Panc1 (cell line): ENCODE results near the gene FN3K. TPM values are rescaled to one million over a fixed set of nuclear protein-coding genes. Genes with fewer than 3 reads are reported as not detected.

ENCODE experiments used
- ATAC-seq: fragments of 200-7000 bp; cut with Tn5 transposase; 2 replicates; pipeline ENCODE4 v1.9.1; 2020; ENCODE audit warnings: mild to moderate bottlenecking, moderate library complexity
- BruUV-seq: library from RNA; stranded (reverse); fragments of 400-500 nt; replicated peaks from 2 replicates; lab custom pipeline; 2021; lab: Mats Ljungman, UMichigan
- CTCF ChIA-PET: fragments of 300-600 bp; sonication (Branson Sonifier 250); formaldehyde crosslinking; loops from one replicate; lab custom pipeline; 2022; ENCODE audit warnings: antibody characterized with exemption; lab: Charles Lee
- POLR2A ChIA-PET: fragments of 300-600 bp; sonication (Branson Sonifier 250); formaldehyde crosslinking; loops from one replicate; lab custom pipeline; 2022; ENCODE audit warnings: antibody characterized with exemption; lab: Charles Lee
- DNase-seq: peaks from one replicate; pipeline ENCODE4 v3.0.0-alpha.2; 2010; ENCODE audit warnings: low read depth, low spot score
- H3K27ac ChIP-seq: 2 replicates; pipeline ENCODE4 v1.5.1; 2011; ENCODE audit warnings: mild to moderate bottlenecking, low read length, inconsistent platforms
- H3K27me3 ChIP-seq: fragments of 200-500 bp; sonication (Bioruptor generic); 2 replicates; pipeline ENCODE4 v1.6.0; 2014; ENCODE audit warnings: low read length, inconsistent platforms; ENCODE audit not compliant: control insufficient read depth, insufficient read depth
- H3K36me3 ChIP-seq: fragments of 200-500 bp; sonication (Bioruptor generic); 2 replicates; pipeline ENCODE4 v1.5.1; 2014; ENCODE audit warnings: inconsistent platforms, mild to moderate bottlenecking, low read length, moderate library complexity; ENCODE audit not compliant: control insufficient read depth, insufficient read depth
- H3K4me1 ChIP-seq: 2 replicates; pipeline ENCODE4 v1.5.1; 2011; ENCODE audit warnings: inconsistent platforms, mild to moderate bottlenecking, low read length, moderate library complexity; ENCODE audit not compliant: control insufficient read depth, insufficient read depth
- H3K4me3 ChIP-seq, 2 experiments: 2 replicates each; pipeline ENCODE4 v1.5.1; 2011 to 2012; ENCODE audit warnings: low read depth in 2 of 2, low read length in 2 of 2, mild to moderate bottlenecking in 2 of 2, inconsistent platforms in 1 of 2, moderate library complexity in 1 of 2
- H3K9me3 ChIP-seq: fragments of 200-500 bp; sonication (Bioruptor generic); 2 replicates; pipeline ENCODE4 v1.5.1; 2014; ENCODE audit warnings: low read depth, mild to moderate bottlenecking, inconsistent platforms, low read length, moderate library complexity; ENCODE audit not compliant: control insufficient read depth, insufficient read depth
- CTCF ChIP-seq: fragments of 450-650 bp; IDR thresholded peaks from 2 replicates; pipeline ENCODE4 v1.5.1; 2017; ENCODE audit warnings: mild to moderate bottlenecking
- POLR2AphosphoS5 ChIP-seq: IDR thresholded peaks from 2 replicates; pipeline ENCODE4 v1.6.1; 2012; ENCODE audit warnings: mild to moderate bottlenecking, low read depth, low read length, moderate library complexity
- REST ChIP-seq, 2 experiments: IDR thresholded peaks; 2 replicates each; pipeline ENCODE4 v1.6.1; 2011 to 2012; ENCODE audit warnings: low read depth in 2 of 2, control low read depth in 1 of 2, low read length in 1 of 2, mild to moderate bottlenecking in 1 of 2, moderate library complexity in 1 of 2; ENCODE audit not compliant: insufficient read depth in 1 of 2
- SIN3A ChIP-seq: IDR thresholded peaks from 2 replicates; pipeline ENCODE4 v1.6.1; 2012; ENCODE audit warnings: low read depth, mild to moderate bottlenecking, low read length, moderate library complexity, borderline replicate concordance; ENCODE audit not compliant: insufficient read depth
- TCF7L2 ChIP-seq: IDR thresholded peaks from 2 replicates; pipeline ENCODE4 v1.6.1; 2011; ENCODE audit warnings: mild to moderate bottlenecking, low read depth, low read length, inconsistent platforms
- in situ Hi-C: cut with HindIII; loops from 2 replicates; pipeline ENCODE4 v1.10.0; 2016; ENCODE audit warnings: low sequenced_read_pairs, low pct_unique_long_range_greater_than_20kb
- intact Hi-C: fragments of 100-400 bp; cut with micrococcal nuclease; formaldehyde crosslinking; loops from one replicate; pipeline ENCODE4 v1.10.0; 2022; ENCODE audit not compliant: unreplicated experiment
- total RNA-seq: library from RNA; stranded (reverse); gene quantifications from one replicate; pipeline ENCODE4 v1.2.1, GENCODE V29; 2021; ENCODE audit not compliant: unreplicated experiment

FN3K gene
- total RNA-seq, 1 experiment from 2014 or later, result 34.8 TPM

GRCh38 chr17:82696916-82697807 lies 38.3 kb upstream of the FN3K start:
- H3K36me3 ChIP-seq, result no peaks in the 10 kb centered on the region
- in situ Hi-C loops (no loop called here), intact Hi-C loops (no loop called here)
- POLR2A ChIA-PET, result no interaction called here
- peak overlapping the region; percentile 40 to 48 for H3K4me3 ChIP-seq
- CTCF ChIA-PET, result no interaction called here
- no TSS peak for BruUV-seq
- DNase-seq (no peak), ATAC-seq (no peak)
- H3K27ac ChIP-seq, result no peak overlapping the region
- 0 out of 2 replicates have a peak, but pooled peaks cover 5% of the 10 kb centered on the region for H3K4me1 ChIP-seq
- H3K9me3 ChIP-seq, result no peaks in the 10 kb centered on the region
- TF ChIP-seq POLR2AphosphoS5 (no peak), SIN3A (0 out of 2 replicates have a peak, but pooled peaks have one; percentile 24), TCF7L2 (no peak)
- peaks cover 2% of the 10 kb centered on the region; the same call in 1 of the 2 replicates for H3K27me3 ChIP-seq

- intact Hi-C loops (no loop called here), in situ Hi-C loops (no loop called here)
- TF ChIP-seq REST (IDR thresholded peaks at IDR 0.05; ENCODE audit: insufficient read depth in 1 of 2, low read depth in 2 of 2, low read length in 1 of 2) (no peak), POLR2AphosphoS5 (no peak), SIN3A (no peak), CTCF (no peak), TCF7L2 (no peak)
- ATAC-seq, result no peak
- CTCF ChIA-PET, result no interaction called here
- Histone ChIP-seq H3K27ac (no peak overlapping the region), H3K4me3 (peak overlapping the region; percentile 40 to 48), H3K27me3 (peaks cover 2% of the 10 kb centered on the region; the same call in 1 of the 2 replicates), H3K36me3 (no peaks in the 10 kb centered on the region), H3K4me1 (0 out of 2 replicates have a peak, but pooled peaks cover 5% of the 10 kb centered on the region), H3K9me3 (no peaks in the 10 kb centered on the region)
- POLR2A ChIA-PET, result no interaction called here
- no TSS peak for BruUV-seq
- DNase-seq, result no peak
These were observed 37.7 kb upstream of the FN3K start for GRCh38 chr17:82697808-82698064.
